CD4-positive, alpha-beta T cell treated with Interleukin-15 for 1 hour (primary cell): ENCODE data around the gene LENG9.
A peak's percentile ranks its signal among the peaks of the same experiment; 100 is the strongest.
"Not testable (repeated sequence)": the region's sequence is repeated elsewhere in the genome, so short reads cannot be mapped to it uniquely, and the experiment has no call there.

Source experiments
- DNase-seq: peaks from one replicate; pipeline ENCODE4 v3.0.0-alpha.2; 2020

The LENG9 gene

GRCh38 chr19:54457773-54458647 is 5.6 kb downstream of the LENG9 start:
- no peak for DNase-seq

GRCh38 chr19:54456423-54457373 is 6.9 kb downstream of the LENG9 start:
- no peak for DNase-seq

- DNase-seq = no peak
Observed at GRCh38 chr19:54455786-54456422, 7.7 kb downstream of the LENG9 start.

- DNase-seq = no peak
Observed at GRCh38 chr19:54454781-54455675, 8.6 kb downstream of the LENG9 start.

GRCh38 chr19:54453921-54454780 is 9.4 kb downstream of the LENG9 start:
- DNase-seq = no peak

GRCh38 chr19:54452626-54453025 is 11.0 kb downstream of the LENG9 start:
- no peak for DNase-seq

- no peak for DNase-seq
Observed at GRCh38 chr19:54451997-54452396, 11.6 kb downstream of the LENG9 start.

- DNase-seq = peak; percentile 39
Observed at GRCh38 chr19:54451331-54451871, 12.2 kb downstream of the LENG9 start.

GRCh38 chr19:54449701-54450069 is 13.9 kb downstream of the LENG9 start:
- no peak for DNase-seq

GRCh38 chr19:54448774-54449700 is 14.5 kb downstream of the LENG9 start, which contains the start of gene LENG8:
TSS of gene LENG8 (plus strand) at chr19:54449199. CDS start at chr19:54451345, 2,146 bp downstream.
- peak; percentile 98 for DNase-seq

- DNase-seq = peak; percentile 50
Observed at GRCh38 chr19:54448040-54448773, 15.4 kb downstream of the LENG9 start.

- DNase-seq = not testable (repeated sequence)
Observed at GRCh38 chr19:54446349-54446748, 17.2 kb downstream of the LENG9 start.

GRCh38 chr19:54444737-54445136 is 18.8 kb downstream of the LENG9 start:
- DNase-seq = no peak

- no peak for DNase-seq
Observed at GRCh38 chr19:54440641-54441040, 22.9 kb downstream of the LENG9 start.

GRCh38 chr19:54439174-54439851 is 24.3 kb downstream of the LENG9 start:
- no peak for DNase-seq

- DNase-seq = no peak
Observed at GRCh38 chr19:54436628-54437252, 26.8 kb downstream of the LENG9 start.

GRCh38 chr19:54436031-54436523 is 27.5 kb downstream of the LENG9 start:
- DNase-seq = no peak
